Measurements from ENCODE around the gene ABCC3. TPM values are rescaled to one million over a fixed set of nuclear protein-coding genes. Genes with fewer than 3 reads are reported as not detected.

ABCC3 gene
- total RNA-seq, 3 donors from 2014 or later (not counting 1 experiment from before 2014, with no cell fraction given): 1.6 to 13.2 (median 5.9) TPM

DNA sequence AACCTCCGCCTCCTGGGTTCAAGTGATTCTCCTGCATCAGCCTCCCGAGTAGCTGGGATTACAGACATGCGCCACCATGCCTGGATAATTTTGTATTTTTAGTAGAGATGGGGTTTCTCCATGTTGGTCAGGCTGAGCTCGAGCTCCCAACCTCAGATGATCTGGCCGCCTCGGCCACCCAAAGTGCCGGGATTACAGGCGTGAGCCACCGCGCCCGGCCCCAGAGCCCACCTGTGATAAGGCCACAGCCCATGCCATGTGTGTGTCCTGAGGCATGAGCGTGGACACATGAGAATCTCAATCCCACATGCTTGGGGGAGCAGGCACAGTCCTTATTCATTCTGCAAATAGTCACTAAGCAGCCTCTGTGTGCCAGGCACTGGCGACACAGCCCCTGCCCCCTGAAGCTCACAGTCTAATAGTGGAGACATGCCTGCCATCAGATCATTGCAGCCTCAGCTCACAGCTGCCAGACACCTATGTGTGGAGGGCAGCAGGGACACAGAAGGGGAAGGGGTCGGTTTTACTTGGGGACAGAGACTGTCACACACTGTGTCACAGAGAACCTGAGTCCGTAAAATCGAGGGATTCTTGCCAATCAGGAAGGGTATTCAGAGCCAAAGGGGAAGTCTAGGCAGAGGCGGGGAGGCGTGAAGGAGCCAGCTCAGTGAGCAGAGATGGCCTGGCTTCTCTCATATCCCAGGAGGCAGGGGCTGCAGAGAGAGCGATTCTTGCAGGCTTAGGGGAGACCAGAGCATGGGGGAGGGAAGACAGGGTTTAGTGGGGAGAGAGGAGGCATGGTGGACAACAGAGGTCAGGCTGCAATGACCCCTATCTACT lies 9.4 kb upstream of the ABCC3 start:
- intact Hi-C loops (cut with micrococcal nuclease): no loop called here

DNA sequence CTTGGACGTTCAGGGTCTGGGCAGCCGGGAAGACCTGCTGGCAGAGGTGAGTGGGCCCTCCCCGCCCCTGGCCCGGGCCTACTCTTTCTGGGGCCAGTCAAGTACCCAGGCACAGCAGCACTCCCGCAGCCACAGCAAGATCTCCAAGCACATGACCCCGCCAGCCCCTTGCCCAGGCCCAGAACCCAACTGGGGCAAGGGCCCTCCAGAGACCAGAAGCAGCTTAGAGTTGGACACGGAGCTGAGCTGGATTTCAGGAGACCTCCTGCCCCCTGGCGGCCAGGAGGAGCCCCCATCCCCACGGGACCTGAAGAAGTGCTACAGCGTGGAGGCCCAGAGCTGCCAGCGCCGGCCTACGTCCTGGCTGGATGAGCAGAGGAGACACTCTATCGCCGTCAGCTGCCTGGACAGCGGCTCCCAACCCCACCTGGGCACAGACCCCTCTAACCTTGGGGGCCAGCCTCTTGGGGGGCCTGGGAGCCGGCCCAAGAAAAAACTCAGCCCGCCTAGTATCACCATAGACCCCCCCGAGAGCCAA lies 8.6 kb upstream of the ABCC3 start:
- no peaks in the 10 kb centered on the region for H3K9me3 ChIP-seq (ENCODE audit: control insufficient read depth, insufficient read depth, low read length)
- no peak overlapping the region for H3K4me3 Mint-ChIP-seq
- peaks cover 0 to 9% of the 10 kb centered on the region in 2 donors for H3K4me1 Mint-ChIP-seq
- H3K4me3 ChIP-seq (ENCODE audit: low read length): no peak overlapping the region
- DNase-seq (peak; percentile 42 to 79), ATAC-seq (peak in 2 of 3 donors; percentile 69 to 72)
- WGBS (ENCODE audit: insufficient coverage): 47% methylated on average over 19 of the region's 19 CpGs
- TF ChIP-seq, protein P1, sequence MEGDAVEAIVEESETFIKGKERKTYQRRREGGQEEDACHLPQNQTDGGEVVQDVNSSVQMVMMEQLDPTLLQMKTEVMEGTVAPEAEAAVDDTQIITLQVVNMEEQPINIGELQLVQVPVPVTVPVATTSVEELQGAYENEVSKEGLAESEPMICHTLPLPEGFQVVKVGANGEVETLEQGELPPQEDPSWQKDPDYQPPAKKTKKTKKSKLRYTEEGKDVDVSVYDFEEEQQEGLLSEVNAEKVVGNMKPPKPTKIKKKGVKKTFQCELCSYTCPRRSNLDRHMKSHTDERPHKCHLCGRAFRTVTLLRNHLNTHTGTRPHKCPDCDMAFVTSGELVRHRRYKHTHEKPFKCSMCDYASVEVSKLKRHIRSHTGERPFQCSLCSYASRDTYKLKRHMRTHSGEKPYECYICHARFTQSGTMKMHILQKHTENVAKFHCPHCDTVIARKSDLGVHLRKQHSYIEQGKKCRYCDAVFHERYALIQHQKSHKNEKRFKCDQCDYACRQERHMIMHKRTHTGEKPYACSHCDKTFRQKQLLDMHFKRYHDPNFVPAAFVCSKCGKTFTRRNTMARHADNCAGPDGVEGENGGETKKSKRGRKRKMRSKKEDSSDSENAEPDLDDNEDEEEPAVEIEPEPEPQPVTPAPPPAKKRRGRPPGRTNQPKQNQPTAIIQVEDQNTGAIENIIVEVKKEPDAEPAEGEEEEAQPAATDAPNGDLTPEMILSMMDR (IDR thresholded peaks at IDR 0.05): peak; percentile 46
- H3K36me3 Mint-ChIP-seq: no peaks in the 10 kb centered on the region
- peaks cover 5% of the 10 kb centered on the region for H3K4me1 ChIP-seq (ENCODE audit: control insufficient read depth, insufficient read depth, low read length)
- H3K27me3 Mint-ChIP-seq (ENCODE audit: low read depth in 2 of 2): peaks cover 14 to 17% of the 10 kb centered on the region in 2 donors
- no peaks in the 10 kb centered on the region for H3K36me3 ChIP-seq (ENCODE audit: control insufficient read depth, insufficient read depth, low read length)
- no peaks in the 10 kb centered on the region for H3K9me3 Mint-ChIP-seq
- H3K27me3 ChIP-seq (ENCODE audit: control insufficient read depth, insufficient read depth, low read length): no peaks in the 10 kb centered on the region
- no peak overlapping the region for H3K27ac Mint-ChIP-seq
- no peak overlapping the region for H3K27ac ChIP-seq (ENCODE audit: low read length)
- intact Hi-C loops (cut with micrococcal nuclease): loop anchor here (1.0 kb wide), 2 partner anchors 79 to 144 kb away; partner anchors contain the start of gene SPATA20

More for the DNA sequence above, 9.4 kb upstream of the ABCC3 start:
- Histone ChIP-seq H3K27ac (ENCODE audit: low read length) (no peak overlapping the region), H3K4me1 (ENCODE audit: control insufficient read depth, insufficient read depth, low read length) (peaks cover 5% of the 10 kb centered on the region), H3K36me3 (ENCODE audit: control insufficient read depth, insufficient read depth, low read length) (no peaks in the 10 kb centered on the region), H3K9me3 (ENCODE audit: control insufficient read depth, insufficient read depth, low read length) (no peaks in the 10 kb centered on the region), H3K27me3 (ENCODE audit: control insufficient read depth, insufficient read depth, low read length) (no peaks in the 10 kb centered on the region), H3K4me3 (ENCODE audit: low read length) (no peak overlapping the region)
- no peak for ATAC-seq
- Mint-ChIP-seq H3K27ac (no peak overlapping the region), H3K4me1 (peaks cover 0 to 5% of the 10 kb centered on the region in 2 donors), H3K4me3 (no peak overlapping the region), H3K9me3 (no peaks in the 10 kb centered on the region), H3K27me3 (ENCODE audit: low read depth in 2 of 2) (peaks cover 9 to 14% of the 10 kb centered on the region in 2 donors), H3K36me3 (no peaks in the 10 kb centered on the region)
- DNase-seq: no peak
- TF ChIP-seq, protein P1 (IDR thresholded peaks at IDR 0.05): no peak
- WGBS (ENCODE audit: insufficient coverage): 82% methylated on average over 19 of the region's 19 CpGs

DNA sequence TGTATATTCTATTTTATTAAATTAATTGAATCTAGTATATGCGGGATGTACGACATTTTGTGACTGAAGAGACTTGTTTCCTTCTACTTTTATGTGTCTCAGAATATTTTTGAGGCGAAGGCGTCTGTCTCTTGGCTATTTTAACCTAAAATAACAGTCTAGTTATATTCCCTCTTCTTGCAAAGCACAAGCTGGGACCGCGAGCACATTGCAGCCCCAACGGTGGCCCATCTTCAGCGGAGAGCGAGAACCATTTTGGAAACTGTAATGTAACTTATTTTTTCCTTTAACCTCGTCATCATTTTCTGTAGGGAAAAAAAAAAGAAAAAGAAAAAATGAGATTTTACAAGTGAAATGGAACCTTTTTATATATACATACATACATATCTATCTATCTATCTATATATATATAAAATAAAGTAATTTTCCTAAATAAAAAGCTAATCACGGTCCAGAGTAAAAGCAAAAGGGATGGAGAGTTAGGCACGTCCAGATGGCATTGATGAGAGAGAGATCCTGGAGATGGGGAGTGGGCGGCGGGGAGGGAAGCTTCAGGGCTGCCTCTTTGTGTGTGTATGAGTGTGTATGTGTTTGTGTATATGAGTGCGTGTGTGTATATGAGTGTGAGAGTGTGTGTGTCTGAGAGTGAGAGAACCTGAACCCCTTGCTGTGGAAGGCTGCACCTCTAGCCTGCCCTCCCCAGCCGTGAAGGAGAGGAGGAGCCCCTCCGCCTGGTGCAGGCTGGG lies 7.5 kb upstream of the ABCC3 start:
- peaks cover 5% of the 10 kb centered on the region for H3K4me1 ChIP-seq (ENCODE audit: control insufficient read depth, insufficient read depth, low read length)
- 83% methylated on average over 16 of the region's 17 CpGs for WGBS (ENCODE audit: insufficient coverage)
- Mint-ChIP-seq H3K4me1 (peaks cover 0 to 9% of the 10 kb centered on the region in 2 donors), H3K27ac (no peak overlapping the region), H3K36me3 (no peaks in the 10 kb centered on the region), H3K4me3 (no peak overlapping the region), H3K27me3 (ENCODE audit: low read depth in 2 of 2) (peaks cover 15 to 25% of the 10 kb centered on the region in 2 donors), H3K9me3 (no peaks in the 10 kb centered on the region)
- H3K4me3 ChIP-seq (ENCODE audit: low read length): no peak overlapping the region
- H3K27ac ChIP-seq (ENCODE audit: low read length): no peak overlapping the region
- TF ChIP-seq, protein P1 (IDR thresholded peaks at IDR 0.05): no peak
- no peaks in the 10 kb centered on the region for H3K9me3 ChIP-seq (ENCODE audit: control insufficient read depth, insufficient read depth, low read length)
- intact Hi-C loops (cut with micrococcal nuclease): no loop called here
- ATAC-seq (no peak), DNase-seq (no peak)
- H3K36me3 ChIP-seq (ENCODE audit: control insufficient read depth, insufficient read depth, low read length): no peaks in the 10 kb centered on the region
- H3K27me3 ChIP-seq (ENCODE audit: control insufficient read depth, insufficient read depth, low read length): no peaks in the 10 kb centered on the region
